Measurements from ENCODE around the gene SLC2A11. TPM values are rescaled to one million over a fixed set of nuclear protein-coding genes. Genes with fewer than 3 reads are reported as not detected.
A peak's percentile ranks its signal among the peaks of the same experiment; 100 is the strongest.

Gene SLC2A11
- total RNA-seq, 2 experiments from 2014 or later = 16.4 to 50.2 TPM

DNA sequence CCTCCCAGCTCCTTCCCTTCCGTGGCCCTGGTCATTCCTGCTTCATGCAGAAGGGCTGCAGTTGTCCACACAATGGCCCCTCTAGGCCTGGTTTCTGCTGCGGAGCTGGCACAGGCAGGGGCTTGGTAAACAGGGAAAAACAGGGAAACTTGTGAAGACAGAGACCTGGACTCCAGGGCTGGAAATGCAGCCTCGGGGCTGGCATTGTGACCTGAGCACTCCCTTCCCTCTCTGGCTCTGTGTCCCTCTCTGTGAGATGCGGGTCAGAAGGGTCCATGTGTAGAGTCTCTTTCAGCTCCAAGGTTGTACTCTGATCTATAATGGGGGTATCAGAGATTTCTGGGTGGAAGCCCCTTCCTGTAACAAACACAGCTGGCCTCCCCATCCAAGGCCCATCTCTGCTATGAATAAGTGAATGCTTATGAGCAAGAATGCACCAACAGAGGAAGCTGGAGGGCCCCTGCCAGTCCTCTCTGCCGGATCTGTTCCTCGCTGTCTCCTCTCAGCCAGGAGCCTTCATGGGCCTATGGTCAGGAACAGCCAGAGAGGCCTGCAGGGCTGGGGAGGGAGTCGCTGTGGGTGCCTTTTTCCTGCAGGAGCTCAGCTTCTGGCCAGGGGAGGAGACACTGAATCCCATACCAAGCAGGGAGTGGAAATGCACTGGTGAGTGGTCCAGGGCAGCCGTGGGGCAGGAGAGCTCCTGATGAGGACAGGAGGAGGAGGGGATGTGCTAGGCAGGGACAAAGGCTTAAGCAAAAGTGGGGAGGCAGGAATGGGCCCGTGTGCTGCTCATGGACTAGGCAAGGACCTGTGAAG, 12.2 kb upstream of the SLC2A11 start:
- no TSS peak for BruUV-seq (replicated peaks)
- Histone ChIP-seq H3K9me3 (ENCODE audit: low read length) (no peaks in the 10 kb centered on the region), H2AFZ (ENCODE audit: low read length) (peak overlapping the region; percentile 25; the same call in 1 of the 2 replicates), H3K4me2 (ENCODE audit: low read length) (peak overlapping the region; percentile 76), H3K4me3 (ENCODE audit: low read depth, low read length, poor library complexity, severe bottlenecking) (peak overlapping the region; percentile 21), H3K36me3 (ENCODE audit: insufficient read depth, low read length) (no peaks in the 10 kb centered on the region), H3K4me1 (ENCODE audit: insufficient read depth, low read length, poor library complexity, severe bottlenecking) (peaks cover 81% of the 10 kb centered on the region), H4K20me1 (ENCODE audit: insufficient read depth, low read length) (no peaks in the 10 kb centered on the region), H3K27ac (ENCODE audit: low read depth, low read length, poor library complexity, severe bottlenecking) (peak overlapping the region; percentile 82), H3K79me2 (ENCODE audit: insufficient read depth, low read depth, low read length) (no peaks in the 10 kb centered on the region), H3K9me2 (ENCODE audit: insufficient read depth, low read length) (no peaks in the 10 kb centered on the region)
- ChIA-PET POLR2A (interaction anchor here (0.8 to 3.7 kb wide), 11 partner anchors 12 to 93 kb away, joined by 3 to 43 read pairs (median 7); partner anchors contain the start of genes MIF, MMP11, SLC2A11 and VPREB3), CTCF (ENCODE audit: unreplicated experiment) (interaction anchor here (0.6 to 1.7 kb wide), 7 partner anchors 12 to 710 kb away, joined by 3 to 7 read pairs (median 4); partner anchors contain the start of gene SLC2A11)
- no peak for TF ChIP-seq EZH2phosphoT487 (IDR thresholded peaks at IDR 0.05; ENCODE audit: borderline replicate concordance, low read depth, low read length)
- TF ChIP-seq, protein P1, sequence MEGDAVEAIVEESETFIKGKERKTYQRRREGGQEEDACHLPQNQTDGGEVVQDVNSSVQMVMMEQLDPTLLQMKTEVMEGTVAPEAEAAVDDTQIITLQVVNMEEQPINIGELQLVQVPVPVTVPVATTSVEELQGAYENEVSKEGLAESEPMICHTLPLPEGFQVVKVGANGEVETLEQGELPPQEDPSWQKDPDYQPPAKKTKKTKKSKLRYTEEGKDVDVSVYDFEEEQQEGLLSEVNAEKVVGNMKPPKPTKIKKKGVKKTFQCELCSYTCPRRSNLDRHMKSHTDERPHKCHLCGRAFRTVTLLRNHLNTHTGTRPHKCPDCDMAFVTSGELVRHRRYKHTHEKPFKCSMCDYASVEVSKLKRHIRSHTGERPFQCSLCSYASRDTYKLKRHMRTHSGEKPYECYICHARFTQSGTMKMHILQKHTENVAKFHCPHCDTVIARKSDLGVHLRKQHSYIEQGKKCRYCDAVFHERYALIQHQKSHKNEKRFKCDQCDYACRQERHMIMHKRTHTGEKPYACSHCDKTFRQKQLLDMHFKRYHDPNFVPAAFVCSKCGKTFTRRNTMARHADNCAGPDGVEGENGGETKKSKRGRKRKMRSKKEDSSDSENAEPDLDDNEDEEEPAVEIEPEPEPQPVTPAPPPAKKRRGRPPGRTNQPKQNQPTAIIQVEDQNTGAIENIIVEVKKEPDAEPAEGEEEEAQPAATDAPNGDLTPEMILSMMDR (conservative IDR thresholded peaks at IDR 0.05; ENCODE audit: low read length) = no peak
- intact Hi-C loops (cut with micrococcal nuclease; ENCODE audit: unreplicated experiment) = loop anchor here (5.0 kb wide), 2 partner anchors 93 to 218 kb away; partner anchors contain the start of genes VPREB3 and ZNF70
- peak; percentile 39 for DNase-seq (ENCODE audit: low spot score)

DNA sequence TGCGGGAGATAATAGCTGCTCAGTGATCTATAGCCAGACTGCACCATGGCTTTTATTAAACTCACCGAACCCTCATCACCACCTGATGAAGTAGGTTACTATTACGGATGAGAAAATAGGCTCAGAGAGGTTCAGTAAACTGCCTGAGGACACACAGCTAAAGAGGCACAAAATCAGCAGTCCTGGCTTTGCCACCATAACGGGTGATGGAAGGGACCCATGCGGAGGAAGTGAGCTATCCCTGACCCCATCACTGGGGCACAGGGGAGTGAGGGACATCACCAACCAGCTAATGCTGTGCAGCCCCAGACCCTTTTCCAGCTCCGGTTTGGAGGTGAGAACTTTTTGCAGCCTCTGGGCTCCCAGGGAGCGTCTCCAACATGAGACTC, 11.6 kb upstream of the SLC2A11 start:
- Histone ChIP-seq H3K9me2 (ENCODE audit: insufficient read depth, low read length) (no peaks in the 10 kb centered on the region), H2AFZ (ENCODE audit: low read length) (peak overlapping the region; percentile 48; the same call in 1 of the 2 replicates)
- POLR2A ChIA-PET = interaction anchor here (0.8 to 3.7 kb wide), 10 partner anchors 12 to 94 kb away, joined by 3 to 43 read pairs (median 6); partner anchors contain the start of genes MIF, MMP11, SLC2A11 and VPREB3

More for the DNA sequence above, 11.6 kb upstream of the SLC2A11 start:
- H3K27ac ChIP-seq (ENCODE audit: low read depth, low read length, poor library complexity, severe bottlenecking) = peak overlapping the region; percentile 82
- no peaks in the 10 kb centered on the region for H3K9me3 ChIP-seq (ENCODE audit: low read length)
- no peaks in the 10 kb centered on the region for H3K36me3 ChIP-seq (ENCODE audit: insufficient read depth, low read length)
- H3K4me2 ChIP-seq (ENCODE audit: low read length) = peak overlapping the region; percentile 76
- no peaks in the 10 kb centered on the region for H4K20me1 ChIP-seq (ENCODE audit: insufficient read depth, low read length)
- no TSS peak for BruUV-seq (replicated peaks)
- intact Hi-C loops (cut with micrococcal nuclease; ENCODE audit: unreplicated experiment) = loop anchor here (5.0 kb wide), 2 partner anchors 94 to 219 kb away; partner anchors contain the start of genes VPREB3 and ZNF70
- peaks cover 87% of the 10 kb centered on the region for H3K4me1 ChIP-seq (ENCODE audit: insufficient read depth, low read length, poor library complexity, severe bottlenecking)
- DNase-seq (ENCODE audit: low spot score) = no peak
- H3K4me3 ChIP-seq (ENCODE audit: low read depth, low read length, poor library complexity, severe bottlenecking) = peak overlapping the region; percentile 7
- TF ChIP-seq, protein P1 (conservative IDR thresholded peaks at IDR 0.05; ENCODE audit: low read length) = no peak
- no peak for TF ChIP-seq EZH2phosphoT487 (IDR thresholded peaks at IDR 0.05; ENCODE audit: borderline replicate concordance, low read depth, low read length)
- no peaks in the 10 kb centered on the region for H3K79me2 ChIP-seq (ENCODE audit: insufficient read depth, low read depth, low read length)
- CTCF ChIA-PET (ENCODE audit: unreplicated experiment) = interaction anchor here (0.6 to 1.7 kb wide), 4 partner anchors 11 to 159 kb away, joined by 3 to 5 read pairs (median 4); partner anchors contain the start of gene SLC2A11

All from OCI-LY7 (cell line).